ENCODE results near the gene ATF6B. TPM values are rescaled to one million over a fixed set of nuclear protein-coding genes. Genes with fewer than 3 reads are reported as not detected.

ATF6B gene
- total RNA-seq, 4 donors from 2014 or later = 27.3 to 45.4 (median 30.0) TPM

GRCh38 chr6:32075781-32076180 lies 52.3 kb downstream of the ATF6B start:
- no peak for TF ChIP-seq CTCF (IDR thresholded peaks at IDR 0.05)
- TF ChIP-seq POLR2A (IDR thresholded peaks at IDR 0.05) = no peak
- DNase-seq = no peak
- H3K9me3 ChIP-seq = no peaks in the 10 kb centered on the region
- H3K27ac ChIP-seq = peak overlapping the region; percentile 52 to 81 (median 59)
- H3K4me1 ChIP-seq = peaks cover 0 to 40% (median 13%) of the 10 kb centered on the region in 3 donors
- intact Hi-C loops (cut with DNase I) = no loop called here
- no peaks in the 10 kb centered on the region for H3K27me3 ChIP-seq
- no peak overlapping the region for H3K4me3 ChIP-seq
- 43 to 44% methylated on average over 2 to 3 of the region's 3 CpGs for WGBS, 2 donors
- H3K36me3 ChIP-seq = peaks cover 0 to 25% (median 4%) of the 10 kb centered on the region in 3 donors

- Histone ChIP-seq H3K4me1 (peaks cover 0 to 33% (median 10%) of the 10 kb centered on the region in 3 donors), H3K9me3 (no peaks in the 10 kb centered on the region), H3K4me3 (no peak overlapping the region), H3K27ac (peak overlapping the region in 3 of 4 donors; percentile 53 to 81 (median 65)), H3K27me3 (no peaks in the 10 kb centered on the region), H3K36me3 (peaks cover 0 to 26% (median 4%) of the 10 kb centered on the region in 3 donors)
- 88 to 89% methylated on average over 8 of the region's 8 CpGs for WGBS, 2 donors
- TF ChIP-seq POLR2A (IDR thresholded peaks at IDR 0.05) = no peak
- no peak for TF ChIP-seq CTCF (IDR thresholded peaks at IDR 0.05)
- intact Hi-C loops (cut with DNase I) = no loop called here
- DNase-seq = no peak
Measured at GRCh38 chr6:32074996-32075532, 53.0 kb downstream of the ATF6B start.

GRCh38 chr6:32073613-32074012 lies 54.4 kb downstream of the ATF6B start:
- no peaks in the 10 kb centered on the region for H3K27me3 ChIP-seq
- DNase-seq = no peak
- H3K9me3 ChIP-seq = no peaks in the 10 kb centered on the region
- TF ChIP-seq CTCF (IDR thresholded peaks at IDR 0.05) (no peak), POLR2A (IDR thresholded peaks at IDR 0.05) (no peak)
- WGBS, 2 donors = 81 to 88% methylated on average over 7 to 10 of the region's 10 CpGs
- intact Hi-C loops (cut with DNase I) = no loop called here
- H3K4me1 ChIP-seq = peaks cover 0 to 24% (median 10%) of the 10 kb centered on the region in 3 donors
- no peak overlapping the region for H3K4me3 ChIP-seq
- peaks cover 0 to 26% (median 4%) of the 10 kb centered on the region in 3 donors for H3K36me3 ChIP-seq
- H3K27ac ChIP-seq = no peak overlapping the region

GRCh38 chr6:32073101-32073500 lies 54.9 kb downstream of the ATF6B start:
- DNase-seq = no peak
- 57 to 67% methylated on average over 3 of the region's 3 CpGs for WGBS, 2 donors
- H3K4me1 ChIP-seq = peaks cover 0 to 24% (median 10%) of the 10 kb centered on the region in 3 donors
- no peak overlapping the region for H3K27ac ChIP-seq
- H3K4me3 ChIP-seq = no peak overlapping the region
- H3K36me3 ChIP-seq = peaks cover 0 to 29% (median 4%) of the 10 kb centered on the region in 3 donors
- no peaks in the 10 kb centered on the region for H3K9me3 ChIP-seq
- no peak for TF ChIP-seq CTCF (IDR thresholded peaks at IDR 0.05)
- TF ChIP-seq POLR2A (IDR thresholded peaks at IDR 0.05) = no peak
- intact Hi-C loops (cut with DNase I) = no loop called here
- H3K27me3 ChIP-seq = no peaks in the 10 kb centered on the region

- WGBS, 2 donors = 71 to 75% methylated on average over 8 to 9 of the region's 16 CpGs
- DNase-seq = no peak
Measured at GRCh38 chr6:32070814-32071543, 57.1 kb downstream of the ATF6B start.

More at GRCh38 chr6:32070814-32071543, 57.1 kb downstream of the ATF6B start:
- no peaks in the 10 kb centered on the region for H3K9me3 ChIP-seq
- H3K4me1 ChIP-seq = peaks cover 0 to 6% (median 0%) of the 10 kb centered on the region in 3 donors
- H3K27ac ChIP-seq = peak overlapping the region in 3 of 4 donors; percentile 35 to 62 (median 57)
- H3K36me3 ChIP-seq = peaks cover 0 to 30% (median 4%) of the 10 kb centered on the region in 3 donors
- intact Hi-C loops (cut with DNase I) = no loop called here
- H3K4me3 ChIP-seq = no peak overlapping the region
- TF ChIP-seq CTCF (IDR thresholded peaks at IDR 0.05) (no peak), POLR2A (IDR thresholded peaks at IDR 0.05) (no peak)
- H3K27me3 ChIP-seq = no peaks in the 10 kb centered on the region

Data from esophagus squamous epithelium (tissue), 5 donors.